HG03095 (cell line): ENCODE measurements around the gene DPPA5.
"Not testable (repeated sequence)": the region's sequence is repeated elsewhere in the genome, so short reads cannot be mapped to it uniquely, and the experiment has no call there.

Experiments used
- ATAC-seq: cut with Tn5 transposase; IDR thresholded peaks from one replicate; pipeline ENCODE4 v1.9.1; 2021; ENCODE audit warnings: moderate library complexity; ENCODE audit not compliant: unreplicated experiment

DPPA5 gene

GRCh38 chr6:73303773-73304172 is 50.3 kb downstream of the DPPA5 start:
- not testable (repeated sequence) for ATAC-seq
